Spinal cord (tissue), 10 donors: ENCODE data around the gene SH3BP4. TPM values are rescaled to one million over a fixed set of nuclear protein-coding genes. Genes with fewer than 3 reads are reported as not detected.
A peak's percentile ranks its signal among the peaks of the same experiment; 100 is the strongest.

ENCODE experiments used
- DNase-seq, 6 donors: peaks; one replicate each; pipeline versions ENCODE4 v3.0.0 to v3.0.0-alpha.2; 2013 to 2015; ENCODE audit warnings: low spot score in 6 of 6, low read depth in 4 of 6
- H3K27ac ChIP-seq: one replicate; pipeline ENCODE4 v1.5.1; 2013; ENCODE audit warnings: low read depth, low read length, control low read depth
- H3K27me3 ChIP-seq: one replicate; pipeline ENCODE4 v1.6.1; 2013; ENCODE audit warnings: low read length; ENCODE audit not compliant: control insufficient read depth, insufficient read depth
- H3K36me3 ChIP-seq: one replicate; pipeline ENCODE4 v1.6.1; 2013; ENCODE audit warnings: low read length; ENCODE audit not compliant: control insufficient read depth, insufficient read depth
- H3K4me1 ChIP-seq: one replicate; pipeline ENCODE4 v1.6.1; 2013; ENCODE audit warnings: low read length; ENCODE audit not compliant: control insufficient read depth, insufficient read depth
- H3K4me3 ChIP-seq: one replicate; pipeline ENCODE4 v1.5.1; 2013; ENCODE audit warnings: low read depth, low read length, control low read depth
- H3K9me3 ChIP-seq: one replicate; pipeline ENCODE4 v1.6.1; 2013; ENCODE audit warnings: low read length; ENCODE audit not compliant: control insufficient read depth, insufficient read depth
- WGBS: methylation state at CpG from one replicate; pipeline ENCODE4 v1.1.5; 2013; ENCODE audit warnings: missing lambda C conversion rate; ENCODE audit not compliant: insufficient coverage; 5-methylcytosine and 5-hydroxymethylcytosine counted together
- polyA plus RNA-seq, 2 donors: library from polyadenylated mRNA; unstranded; fragments of 120-200 nt; gene quantifications; one replicate each; pipeline ENCODE4 v1.2.1, GENCODE V29; 2013; ENCODE audit not compliant: insufficient read length in 2 of 2
- total RNA-seq, 2 donors: library from RNA; depleted of rRNA in 1 of 2; stranded (reverse); fragments of 120-200 nt in 1 of 2; fragments of >200 nt in 1 of 2; gene quantifications; one replicate each; pipeline versions ENCODE4 v1.2.3 to v1.2.4, GENCODE V29; 2013 to 2014
- donor health status: healthy.

SH3BP4 gene
- total and polyA plus RNA-seq, 4 donors = 13.9 to 29.6 (median 27.0) TPM

DNA sequence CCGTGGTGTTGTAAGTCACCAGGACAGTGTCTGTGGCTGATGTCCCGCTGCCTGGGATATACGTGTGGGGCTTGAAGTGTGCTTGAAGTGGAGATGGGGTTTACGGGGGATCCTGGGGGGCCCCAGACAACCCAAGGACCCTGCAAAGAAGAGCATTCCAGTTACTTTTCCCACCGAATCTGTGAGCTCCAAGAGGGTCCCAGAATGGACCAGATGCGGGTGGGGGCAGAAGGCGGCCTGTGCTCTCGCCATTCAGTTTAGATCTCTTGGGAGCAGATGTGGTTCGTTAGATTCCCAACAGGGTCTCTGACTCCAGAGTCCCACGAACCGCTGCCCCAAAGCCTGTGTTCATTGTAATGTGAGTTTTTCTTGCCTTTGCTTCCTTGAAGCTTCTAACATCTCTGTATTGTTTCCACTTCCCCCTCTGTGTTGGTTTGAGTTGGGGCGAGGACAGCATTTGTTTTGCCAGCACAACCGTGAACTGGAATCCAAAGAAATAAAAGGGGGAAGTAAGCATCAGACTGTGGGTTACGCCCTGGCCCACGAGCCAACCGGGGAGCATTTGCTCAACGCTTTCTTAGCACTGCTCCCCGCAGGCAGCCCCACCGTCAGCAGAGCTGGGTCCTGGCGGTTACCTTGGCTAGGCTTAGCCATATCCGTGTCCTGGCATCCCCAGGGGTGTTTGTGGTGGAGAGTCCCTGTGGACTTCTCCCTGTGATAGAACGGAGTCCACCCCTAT, 92.1 kb downstream of the SH3BP4 start:
- 72% methylated on average over 11 of the region's 22 CpGs for WGBS
- no peak overlapping the region for H3K4me3 ChIP-seq
- H3K4me1 ChIP-seq = peaks cover 18% of the 10 kb centered on the region
- no peaks in the 10 kb centered on the region for H3K9me3 ChIP-seq
- peaks cover 69% of the 10 kb centered on the region for H3K36me3 ChIP-seq
- H3K27ac ChIP-seq = no peak overlapping the region
- DNase-seq = no peak
- H3K27me3 ChIP-seq = no peaks in the 10 kb centered on the region

DNA sequence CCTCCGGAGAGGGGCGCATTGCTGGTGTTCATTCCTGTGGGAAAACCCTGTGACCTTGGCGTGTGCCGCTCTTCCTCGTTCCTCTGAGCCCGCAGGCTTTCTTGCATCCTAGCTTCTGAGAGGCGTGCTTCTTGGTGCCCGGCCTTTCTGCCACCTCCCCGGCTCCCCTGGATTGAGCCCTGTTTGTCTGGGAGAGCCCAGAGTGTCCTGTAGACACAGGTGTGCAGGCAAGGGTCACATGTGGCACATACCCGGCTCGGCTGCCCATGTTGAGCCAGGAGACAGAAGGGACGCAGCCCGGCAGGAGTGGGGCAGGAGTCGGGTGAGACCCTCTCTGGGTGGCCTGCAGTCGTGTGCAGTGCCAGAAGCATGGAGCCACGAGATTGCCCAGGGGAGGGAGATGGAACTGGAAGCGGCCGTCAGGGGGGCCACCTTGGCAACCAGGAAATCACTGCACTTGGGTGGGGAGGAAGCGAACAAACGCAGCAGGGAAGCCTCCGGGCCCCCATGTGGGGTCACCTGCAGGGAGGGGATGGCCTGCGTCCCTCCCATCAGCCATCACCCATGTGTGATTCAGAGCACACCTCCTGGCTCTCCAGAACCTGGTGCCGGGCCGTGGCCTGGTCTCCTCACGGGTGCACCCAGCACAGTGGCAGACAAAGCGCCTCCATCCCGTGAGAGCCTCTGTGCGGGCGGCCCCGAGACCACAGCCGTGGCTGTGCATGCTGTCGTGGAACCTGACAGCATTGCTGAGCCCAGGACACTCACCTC, 92.9 kb downstream of the SH3BP4 start:
- no peaks in the 10 kb centered on the region for H3K27me3 ChIP-seq
- no peak overlapping the region for H3K27ac ChIP-seq
- peaks cover 18% of the 10 kb centered on the region for H3K4me1 ChIP-seq
- H3K9me3 ChIP-seq = no peaks in the 10 kb centered on the region
- no peak overlapping the region for H3K4me3 ChIP-seq
- no peak for DNase-seq
- H3K36me3 ChIP-seq = peaks cover 69% of the 10 kb centered on the region
- 86% methylated on average over 32 of the region's 32 CpGs for WGBS

DNA sequence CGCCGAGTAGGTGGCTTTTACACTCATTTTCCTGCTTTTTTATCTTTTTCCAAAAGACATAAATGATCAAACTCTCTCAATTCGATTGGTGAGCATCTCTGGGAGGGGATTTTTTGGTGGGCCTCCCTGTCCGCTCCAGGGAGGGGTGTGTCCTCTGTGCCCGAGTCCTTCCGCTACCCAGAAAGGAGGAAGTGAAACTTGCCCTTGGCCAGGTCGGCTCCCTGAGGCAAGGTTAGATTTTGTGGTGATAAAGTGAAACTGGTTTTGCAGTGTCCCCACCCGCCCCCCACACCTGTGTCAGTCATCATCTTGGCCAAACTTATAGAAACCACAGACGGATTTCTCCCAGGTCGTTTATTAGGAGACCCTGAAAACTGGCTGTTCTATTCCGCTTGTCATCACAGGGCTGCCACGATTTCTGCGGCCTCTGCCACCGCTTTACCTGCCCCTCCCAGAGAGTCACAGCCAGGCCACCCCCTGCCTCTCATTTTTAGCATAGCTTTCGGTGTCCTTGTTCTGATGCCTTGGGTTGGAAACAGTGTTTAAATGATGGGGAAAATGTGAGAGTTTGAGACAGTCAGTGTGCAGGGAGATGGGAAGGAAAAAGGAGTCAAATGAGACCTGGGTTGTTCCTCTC, 93.6 kb downstream of the SH3BP4 start:
- WGBS = 89% methylated on average over 10 of the region's 15 CpGs
- Histone ChIP-seq H3K36me3 (peaks cover 69% of the 10 kb centered on the region), H3K27ac (no peak overlapping the region), H3K27me3 (no peaks in the 10 kb centered on the region), H3K4me3 (no peak overlapping the region), H3K4me1 (peaks cover 21% of the 10 kb centered on the region), H3K9me3 (no peaks in the 10 kb centered on the region)
- no peak for DNase-seq

DNA sequence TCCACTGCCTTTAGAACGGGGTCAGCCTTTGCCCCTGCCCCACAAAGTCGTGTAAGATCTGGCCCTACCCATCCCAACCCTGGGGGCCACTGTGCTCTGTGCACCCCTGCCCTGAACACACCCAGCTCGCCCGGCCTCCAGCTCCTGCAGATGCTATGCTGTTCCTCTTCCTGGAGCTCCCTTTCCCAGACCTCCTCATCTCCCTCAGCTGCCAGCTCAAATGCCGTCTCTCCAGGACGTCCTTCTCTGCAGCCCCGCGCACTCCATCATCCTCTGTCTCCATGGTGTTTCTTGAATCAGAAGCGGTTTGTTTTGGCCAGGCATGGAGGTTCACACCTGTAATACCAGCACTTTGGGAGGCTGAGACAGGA, 94.1 kb downstream of the SH3BP4 start:
- H3K4me3 ChIP-seq = no peak overlapping the region
- peaks cover 65% of the 10 kb centered on the region for H3K36me3 ChIP-seq
- H3K27me3 ChIP-seq = no peaks in the 10 kb centered on the region
- no peak for DNase-seq
- 83% methylated on average over 9 of the region's 9 CpGs for WGBS
- H3K4me1 ChIP-seq = peaks cover 26% of the 10 kb centered on the region
- H3K27ac ChIP-seq = no peak overlapping the region
- H3K9me3 ChIP-seq = no peaks in the 10 kb centered on the region

DNA sequence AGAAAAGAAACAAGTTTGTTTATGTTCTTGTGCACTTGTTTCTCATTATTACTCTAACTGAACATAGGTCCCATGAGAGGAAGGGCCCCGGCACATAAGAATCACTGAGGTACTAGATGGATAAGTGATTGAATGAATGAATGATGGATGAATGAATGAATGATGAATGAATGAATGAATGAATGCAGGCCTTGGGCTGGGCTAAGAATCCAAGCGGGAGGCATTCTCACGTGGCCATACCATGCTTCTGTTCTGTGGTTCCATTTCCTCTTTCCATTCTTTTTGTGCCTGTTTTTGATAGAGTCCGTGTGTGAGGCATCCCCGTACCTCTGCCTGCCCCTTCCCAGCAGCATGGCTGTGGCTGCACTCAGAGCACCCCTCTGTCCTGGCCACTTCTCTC, 94.8 kb downstream of the SH3BP4 start:
- peaks cover 33% of the 10 kb centered on the region for H3K4me1 ChIP-seq
- peaks cover 59% of the 10 kb centered on the region for H3K36me3 ChIP-seq
- H3K9me3 ChIP-seq = no peaks in the 10 kb centered on the region
- H3K27me3 ChIP-seq = no peaks in the 10 kb centered on the region
- no peak overlapping the region for H3K27ac ChIP-seq
- DNase-seq = no peak
- no peak overlapping the region for H3K4me3 ChIP-seq
- 87% methylated on average over 5 of the region's 5 CpGs for WGBS

DNA sequence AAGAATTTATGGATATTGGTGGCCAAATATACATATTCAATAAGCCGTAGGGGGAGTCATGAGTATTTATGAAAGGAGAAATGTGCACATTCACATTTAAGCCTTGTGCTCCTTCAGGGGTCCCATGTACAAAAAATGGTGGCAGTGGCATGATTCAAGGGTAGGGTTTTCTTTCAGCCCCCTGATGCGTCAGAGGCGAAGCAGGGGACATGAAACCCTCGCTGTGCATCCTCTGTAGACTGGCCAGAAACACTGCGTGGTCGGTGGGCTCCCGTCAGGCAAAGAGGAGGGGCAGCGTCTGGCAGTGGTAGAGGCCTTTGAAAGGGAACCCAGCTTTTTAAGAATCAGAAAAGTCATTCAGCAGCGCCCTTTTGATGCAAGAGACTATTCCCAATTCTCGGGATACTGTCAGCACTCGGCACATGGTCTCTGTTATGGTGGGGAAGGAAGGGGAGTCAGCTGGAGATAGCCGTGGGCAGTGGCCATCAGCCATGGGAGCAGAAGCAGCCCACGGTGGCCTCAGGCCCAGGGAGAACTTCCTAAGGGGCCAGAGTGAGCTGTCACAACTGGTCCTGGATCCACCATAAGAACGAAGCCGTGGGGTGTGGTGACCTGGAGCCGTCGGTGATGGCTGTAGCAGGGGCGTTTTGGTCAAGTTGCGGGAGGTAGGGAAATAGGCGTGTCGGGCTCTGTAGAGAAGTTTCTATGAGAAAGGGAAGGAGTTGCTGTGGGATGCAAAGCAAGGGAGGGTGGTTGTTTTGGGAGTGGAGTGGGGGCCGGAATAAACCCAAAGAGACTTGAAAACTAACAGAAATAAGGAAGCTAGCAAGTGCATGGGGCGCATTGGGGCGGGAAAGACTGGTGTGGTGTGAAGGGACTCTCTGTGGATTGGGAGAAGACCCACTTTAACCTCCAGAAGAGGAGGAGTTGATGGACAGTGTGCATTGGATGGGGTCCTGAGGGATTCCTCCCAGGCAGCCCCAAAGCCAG, 95.6 kb downstream of the SH3BP4 start:
- WGBS = 88% methylated on average over 23 of the region's 24 CpGs
- no peak overlapping the region for H3K27ac ChIP-seq
- H3K36me3 ChIP-seq = peaks cover 58% of the 10 kb centered on the region
- H3K4me3 ChIP-seq = no peak overlapping the region
- no peaks in the 10 kb centered on the region for H3K9me3 ChIP-seq
- no peak for DNase-seq
- H3K4me1 ChIP-seq = peaks cover 38% of the 10 kb centered on the region
- H3K27me3 ChIP-seq = no peaks in the 10 kb centered on the region

DNA sequence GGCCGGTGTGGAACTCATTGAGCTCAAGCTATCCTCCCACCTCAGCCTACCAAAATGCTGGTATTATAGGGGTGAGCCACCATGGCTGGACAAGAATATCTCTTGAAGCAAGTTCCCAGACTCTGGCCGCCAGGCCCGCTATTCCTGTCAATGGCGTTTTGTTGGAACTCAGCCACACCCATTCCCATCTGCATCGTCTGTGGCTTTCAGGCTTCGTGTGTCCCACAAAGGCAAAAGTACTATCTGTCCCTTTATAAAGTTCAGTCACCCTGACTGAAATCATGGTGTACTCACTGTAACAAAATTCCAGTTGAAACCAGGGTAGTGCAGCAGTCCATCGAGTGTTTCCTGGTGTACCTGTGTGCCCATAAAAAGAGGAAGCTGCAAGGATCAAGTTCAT, 96.7 kb downstream of the SH3BP4 start:
- Histone ChIP-seq H3K9me3 (no peaks in the 10 kb centered on the region), H3K4me3 (no peak overlapping the region), H3K4me1 (peaks cover 40% of the 10 kb centered on the region), H3K27me3 (no peaks in the 10 kb centered on the region), H3K27ac (no peak overlapping the region), H3K36me3 (peaks cover 56% of the 10 kb centered on the region)
- 35% methylated on average over 6 of the region's 7 CpGs for WGBS
- DNase-seq = peak in 1 of 6 donors; percentile 37

DNA sequence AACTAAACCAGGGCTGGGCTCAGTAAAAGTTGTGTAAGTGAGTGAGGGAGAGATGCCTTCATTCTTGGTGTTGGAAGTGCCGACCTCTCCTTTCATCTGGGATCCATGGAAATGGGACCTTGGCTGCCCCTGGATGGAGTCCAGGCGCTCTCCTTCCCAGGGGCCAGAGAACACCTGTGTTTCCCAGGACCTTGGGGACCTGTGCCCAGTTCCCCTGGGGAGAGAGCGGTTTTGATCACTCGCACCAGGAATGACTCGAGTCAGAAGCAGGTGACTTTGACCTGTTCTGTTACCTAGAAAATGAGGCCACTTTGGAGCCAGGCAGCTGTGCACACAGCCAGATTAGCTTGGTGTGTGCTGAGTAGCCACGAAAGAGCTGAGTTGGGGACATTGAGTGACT, 97.3 kb downstream of the SH3BP4 start:
- H3K4me3 ChIP-seq = no peak overlapping the region
- peaks cover 43% of the 10 kb centered on the region for H3K4me1 ChIP-seq
- no peaks in the 10 kb centered on the region for H3K9me3 ChIP-seq
- DNase-seq = no peak
- peaks cover 55% of the 10 kb centered on the region for H3K36me3 ChIP-seq
- H3K27ac ChIP-seq = no peak overlapping the region
- 76% methylated on average over 6 of the region's 6 CpGs for WGBS
- H3K27me3 ChIP-seq = no peaks in the 10 kb centered on the region

DNA sequence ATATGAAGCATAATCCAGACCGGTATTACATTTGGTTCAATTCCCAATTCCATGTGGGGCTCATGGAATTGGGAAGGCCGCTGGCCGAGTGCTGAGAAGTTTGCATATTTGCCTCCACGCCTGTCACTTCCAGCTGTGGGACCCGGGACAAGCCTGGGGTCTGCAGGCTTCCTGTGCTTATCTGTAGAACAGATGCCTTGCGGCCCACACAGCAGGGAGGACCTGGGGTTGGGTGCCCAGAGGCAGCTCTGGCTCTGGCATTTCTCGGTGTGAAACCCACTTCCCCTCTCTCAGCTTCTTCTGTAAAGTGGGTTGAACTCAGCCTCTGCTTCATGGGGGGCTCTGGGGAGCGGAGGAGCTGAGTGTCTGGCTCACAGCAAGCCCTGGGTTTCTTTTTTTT, 97.9 kb downstream of the SH3BP4 start:
- WGBS = 83% methylated on average over 5 of the region's 8 CpGs
- H3K9me3 ChIP-seq = no peaks in the 10 kb centered on the region
- peaks cover 37% of the 10 kb centered on the region for H3K4me1 ChIP-seq
- no peak overlapping the region for H3K27ac ChIP-seq
- H3K27me3 ChIP-seq = no peaks in the 10 kb centered on the region
- no peak for DNase-seq
- no peak overlapping the region for H3K4me3 ChIP-seq
- peaks cover 49% of the 10 kb centered on the region for H3K36me3 ChIP-seq
